OCI-LY3 (cell line): Measurements from ENCODE around the gene RERE.

ENCODE experiments used
- H2AFZ ChIP-seq: fragments of 200-600, 300-600 bp; shearing (Covaris generic); 2 replicates; pipeline ENCODE4 v1.6.0; 2014; ENCODE audit warnings: antibody characterized with exemption, low read depth, low read length
- H3K27ac ChIP-seq: fragments of 200-600, 300-600 bp; sonication (generic); 2 replicates; pipeline ENCODE4 v1.5.1; 2014; ENCODE audit warnings: mild to moderate bottlenecking, low read length, moderate library complexity, mixed read lengths
- H3K27me3 ChIP-seq: fragments of 200-600, 300-600 bp; sonication (generic); 2 replicates; pipeline ENCODE4 v1.6.1; 2014; ENCODE audit warnings: low read depth, low read length, mixed read lengths
- H3K36me3 ChIP-seq: fragments of 200-600, 300-600 bp; sonication (generic); replicated peaks from 2 replicates; pipeline ENCODE3; 2014; ENCODE audit warnings: low read depth, low read length, mixed read lengths
- H3K4me1 ChIP-seq: fragments of 300-600, 200-600 bp; sonication (generic); 2 replicates; pipeline ENCODE4 v1.6.1; 2014; ENCODE audit warnings: low read length, mixed read lengths
- H3K4me2 ChIP-seq: fragments of 200-600, 300-600 bp; sonication (generic); 2 replicates; pipeline ENCODE4 v1.6.1; 2014; ENCODE audit warnings: low read length, mixed read lengths
- H3K4me3 ChIP-seq: fragments of 300-600, 200-600 bp; sonication (generic); 2 replicates; pipeline ENCODE4 v1.5.1; 2014; ENCODE audit warnings: antibody characterized with exemption, mild to moderate bottlenecking, low read length, moderate library complexity
- H3K79me2 ChIP-seq: fragments of 300-600, 200-600 bp; shearing (Covaris generic); 2 replicates; pipeline ENCODE4 v1.6.1; 2014; ENCODE audit warnings: mild to moderate bottlenecking, low read length, mixed read lengths
- H3K9ac ChIP-seq: fragments of 300-600, 200-600 bp; shearing (Covaris generic); 2 replicates; pipeline ENCODE4 v1.6.0; 2014; ENCODE audit warnings: mild to moderate bottlenecking, low read length, moderate library complexity
- H3K9me3 ChIP-seq: fragments of 200-600, 300-600 bp; shearing (Covaris generic); 2 replicates; pipeline ENCODE4 v1.6.1; 2014; ENCODE audit warnings: low read length, mixed read lengths; ENCODE audit not compliant: insufficient read depth
- H4K20me1 ChIP-seq: fragments of 200-600, 300-600 bp; sonication (generic); 2 replicates; pipeline ENCODE4 v1.6.1; 2016; ENCODE audit warnings: low read length, mixed read lengths; ENCODE audit not compliant: insufficient read depth
- EZH2phosphoT487 ChIP-seq: fragments of 200-600 bp; shearing (Covaris generic); IDR thresholded peaks from 2 replicates; pipeline ENCODE4 v1.6.1; 2018; ENCODE audit warnings: antibody characterized with exemption, mixed run types, low read depth
- TF ChIP-seq, protein P1 (sequence below): fragments of 200-600, 300-600 bp; sonication (generic); IDR thresholded peaks from 2 replicates; pipeline ENCODE4 v1.5.1; 2014; ENCODE audit warnings: antibody characterized with exemption, low read length, low read depth

RERE gene

DNA sequence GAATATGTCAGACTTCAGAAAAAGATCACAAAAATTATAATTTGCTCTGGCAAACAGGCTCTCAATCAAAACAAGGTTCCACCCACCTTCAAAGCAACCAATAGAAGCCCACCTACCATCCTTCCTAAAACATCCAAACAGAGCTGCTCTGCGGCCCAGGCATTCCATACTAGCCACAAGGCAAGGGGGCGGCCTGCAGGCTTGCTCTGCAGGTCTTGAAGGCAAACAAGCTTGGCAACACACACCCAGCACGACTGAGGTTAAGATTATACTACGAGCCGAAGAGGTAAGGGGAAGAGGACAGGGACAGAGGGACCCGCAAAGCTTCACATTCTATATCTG, 292.3 kb downstream of the RERE start:
- no peaks in the 10 kb centered on the region for H3K27me3 ChIP-seq
- H3K4me1 ChIP-seq: peaks cover 21% of the 10 kb centered on the region
- TF ChIP-seq, protein P1, sequence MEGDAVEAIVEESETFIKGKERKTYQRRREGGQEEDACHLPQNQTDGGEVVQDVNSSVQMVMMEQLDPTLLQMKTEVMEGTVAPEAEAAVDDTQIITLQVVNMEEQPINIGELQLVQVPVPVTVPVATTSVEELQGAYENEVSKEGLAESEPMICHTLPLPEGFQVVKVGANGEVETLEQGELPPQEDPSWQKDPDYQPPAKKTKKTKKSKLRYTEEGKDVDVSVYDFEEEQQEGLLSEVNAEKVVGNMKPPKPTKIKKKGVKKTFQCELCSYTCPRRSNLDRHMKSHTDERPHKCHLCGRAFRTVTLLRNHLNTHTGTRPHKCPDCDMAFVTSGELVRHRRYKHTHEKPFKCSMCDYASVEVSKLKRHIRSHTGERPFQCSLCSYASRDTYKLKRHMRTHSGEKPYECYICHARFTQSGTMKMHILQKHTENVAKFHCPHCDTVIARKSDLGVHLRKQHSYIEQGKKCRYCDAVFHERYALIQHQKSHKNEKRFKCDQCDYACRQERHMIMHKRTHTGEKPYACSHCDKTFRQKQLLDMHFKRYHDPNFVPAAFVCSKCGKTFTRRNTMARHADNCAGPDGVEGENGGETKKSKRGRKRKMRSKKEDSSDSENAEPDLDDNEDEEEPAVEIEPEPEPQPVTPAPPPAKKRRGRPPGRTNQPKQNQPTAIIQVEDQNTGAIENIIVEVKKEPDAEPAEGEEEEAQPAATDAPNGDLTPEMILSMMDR: no peak
- no peak for TF ChIP-seq EZH2phosphoT487
- H3K9me3 ChIP-seq: no peaks in the 10 kb centered on the region
- no peaks in the 10 kb centered on the region for H3K36me3 ChIP-seq
- peak overlapping the region; percentile 88 for H3K4me2 ChIP-seq
- H3K9ac ChIP-seq: peak overlapping the region; percentile 52
- H4K20me1 ChIP-seq: no peaks in the 10 kb centered on the region
- peak overlapping the region; percentile 79 for H3K4me3 ChIP-seq
- 0 out of 2 replicates have a peak, but pooled peaks cover 3% of the 10 kb centered on the region for H3K79me2 ChIP-seq
- peak overlapping the region; percentile 12 for H3K27ac ChIP-seq
- H2AFZ ChIP-seq: no peak overlapping the region; the same call in 1 of the 2 replicates

GRCh38 chr1:8524627-8525157, 292.7 kb downstream of the RERE start:
- Histone ChIP-seq H2AFZ (no peak overlapping the region), H3K4me1 (peaks cover 21% of the 10 kb centered on the region), H3K36me3 (no peaks in the 10 kb centered on the region), H4K20me1 (no peaks in the 10 kb centered on the region), H3K27ac (no peak overlapping the region), H3K9me3 (no peaks in the 10 kb centered on the region), H3K9ac (peak overlapping the region; percentile 52; the same call in 1 of the 2 replicates), H3K79me2 (0 out of 2 replicates have a peak, but pooled peaks cover 3% of the 10 kb centered on the region), H3K27me3 (no peaks in the 10 kb centered on the region), H3K4me3 (peak overlapping the region; percentile 79), H3K4me2 (peak overlapping the region; percentile 88)
- TF ChIP-seq, protein P1: no peak
- TF ChIP-seq EZH2phosphoT487: no peak

GRCh38 chr1:8523666-8524206, 293.7 kb downstream of the RERE start:
- Histone ChIP-seq H3K4me3 (no peak overlapping the region), H3K27ac (no peak overlapping the region), H3K79me2 (0 out of 2 replicates have a peak, but pooled peaks cover 3% of the 10 kb centered on the region), H3K4me2 (no peak overlapping the region), H4K20me1 (no peaks in the 10 kb centered on the region), H2AFZ (no peak overlapping the region), H3K27me3 (no peaks in the 10 kb centered on the region), H3K9me3 (no peaks in the 10 kb centered on the region), H3K9ac (no peak overlapping the region), H3K4me1 (peaks cover 21% of the 10 kb centered on the region), H3K36me3 (no peaks in the 10 kb centered on the region)
- TF ChIP-seq, protein P1: no peak
- no peak for TF ChIP-seq EZH2phosphoT487

DNA sequence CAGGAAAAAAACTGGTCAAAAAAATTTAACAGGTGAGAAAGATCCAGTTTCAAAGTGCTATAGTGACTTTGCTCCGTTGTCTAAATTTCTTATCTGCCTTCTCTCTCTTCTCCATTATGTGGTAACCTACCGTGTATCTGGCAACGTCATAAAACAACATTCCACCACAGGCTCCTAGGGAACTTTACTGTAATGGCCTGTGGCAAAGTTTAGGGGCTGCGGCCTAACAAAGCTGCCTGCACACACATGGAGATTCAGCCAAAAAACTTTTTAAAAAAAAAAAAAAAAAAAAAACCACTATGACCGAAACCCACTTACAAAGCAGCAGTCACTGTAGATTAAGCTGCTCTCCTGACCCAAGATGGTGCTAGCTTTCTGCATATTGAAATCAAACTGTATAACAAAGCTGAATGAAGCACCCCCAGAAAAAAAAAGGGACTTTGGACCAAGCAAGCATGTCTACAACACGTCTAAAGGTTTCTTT, 296.9 kb downstream of the RERE start:
- Histone ChIP-seq H3K27me3 (no peaks in the 10 kb centered on the region), H3K4me2 (no peak overlapping the region), H3K9me3 (no peaks in the 10 kb centered on the region), H3K4me1 (peaks cover 18% of the 10 kb centered on the region), H4K20me1 (no peaks in the 10 kb centered on the region), H3K27ac (no peak overlapping the region), H3K36me3 (no peaks in the 10 kb centered on the region), H3K9ac (no peak overlapping the region), H3K79me2 (0 out of 2 replicates have a peak, but pooled peaks cover 3% of the 10 kb centered on the region), H3K4me3 (no peak overlapping the region), H2AFZ (no peak overlapping the region)
- TF ChIP-seq, protein P1: no peak
- no peak for TF ChIP-seq EZH2phosphoT487
